SU-DHL-6 (cell line): ENCODE data around the gene ZNF462.

Experiments
- H2AFZ ChIP-seq: fragments of 200-600 bp; sonication (generic); 2 replicates; pipeline ENCODE4 v1.6.1; 2014; ENCODE audit warnings: low read depth, mild to moderate bottlenecking, moderate library complexity, mixed read lengths, antibody characterized with exemption, low read length; ENCODE audit not compliant: severe bottlenecking
- H3F3A ChIP-seq: fragments of 200-600 bp; shearing (Covaris generic); 2 replicates; pipeline ENCODE4 v1.6.0; 2016; ENCODE audit warnings: antibody characterized with exemption, mild to moderate bottlenecking; ENCODE audit not compliant: insufficient read depth
- H3K27ac ChIP-seq: fragments of 200-600 bp; sonication (generic); 2 replicates; pipeline ENCODE4 v1.5.1; 2016; ENCODE audit warnings: low read depth, mild to moderate bottlenecking, low read length, moderate library complexity, mixed read lengths
- H3K27me3 ChIP-seq: fragments of 200-600 bp; sonication (generic), shearing (Covaris generic); 2 replicates; pipeline ENCODE4 v1.6.0; 2014; ENCODE audit warnings: mild to moderate bottlenecking, low read length
- H3K36me3 ChIP-seq: fragments of 200-600 bp; sonication (generic); 2 replicates; pipeline ENCODE4 v1.6.1; 2014; ENCODE audit warnings: mild to moderate bottlenecking, low read length, mixed read lengths
- H3K4me2 ChIP-seq: fragments of 300-600, 200-600 bp; shearing (Covaris generic), sonication (generic); 2 replicates; pipeline ENCODE4 v1.6.0; 2014; ENCODE audit warnings: low read length, low read depth, mild to moderate bottlenecking; ENCODE audit not compliant: poor library complexity, severe bottlenecking
- H3K4me3 ChIP-seq: fragments of 200-600 bp; sonication (generic); 2 replicates; pipeline ENCODE4 v1.5.1; 2014; ENCODE audit warnings: antibody characterized with exemption, low read length, mild to moderate bottlenecking, mixed read lengths; ENCODE audit not compliant: insufficient read depth, poor library complexity, severe bottlenecking
- H3K79me2 ChIP-seq: fragments of 200-600 bp; sonication (generic); 2 replicates; pipeline ENCODE4 v1.6.1; 2014; ENCODE audit warnings: mild to moderate bottlenecking, low read length, moderate library complexity; ENCODE audit not compliant: insufficient read depth
- H3K9ac ChIP-seq: fragments of 200-600 bp; sonication (generic); 2 replicates; pipeline ENCODE4 v1.7.0; 2014; ENCODE audit warnings: mild to moderate bottlenecking, low read length
- H3K9me2 ChIP-seq: fragments of 200-600 bp; sonication (generic); replicated peaks from 2 replicates; pipeline ENCODE4 v1.6.1; 2014; ENCODE audit warnings: low read length; ENCODE audit not compliant: insufficient read depth
- H3K9me3 ChIP-seq: fragments of 200-600 bp; sonication (generic); 2 replicates; pipeline ENCODE4 v1.6.1; 2014; ENCODE audit warnings: low read length, mixed read lengths; ENCODE audit not compliant: insufficient read depth
- H4K20me1 ChIP-seq: fragments of 200-600 bp; sonication (generic); 2 replicates; pipeline ENCODE4 v1.6.1; 2014; ENCODE audit warnings: low read depth, mild to moderate bottlenecking, antibody characterized with exemption, low read length, moderate library complexity, mixed read lengths
- CTCF ChIP-seq: fragments of 200-600 bp; sonication (generic); IDR thresholded peaks from one replicate; pipeline ENCODE4 v1.5.1; 2017; ENCODE audit warnings: antibody characterized with exemption, mild to moderate bottlenecking, low read length, moderate library complexity; ENCODE audit not compliant: insufficient read depth, poor library complexity, severe bottlenecking
- EZH2phosphoT487 ChIP-seq: fragments of 200-600 bp; sonication (generic), shearing (Covaris generic); conservative IDR thresholded peaks from 2 replicates; pipeline ENCODE4 v1.6.1; 2018; ENCODE audit warnings: mild to moderate bottlenecking, antibody characterized with exemption, low read length, moderate library complexity, mixed read lengths

Gene ZNF462

GRCh38 chr9:106913276-106913675 is 50.3 kb downstream of the ZNF462 start:
- Histone ChIP-seq H3K4me2 (no peak overlapping the region), H3K36me3 (no peaks in the 10 kb centered on the region), H3K9ac (no peak overlapping the region), H2AFZ (no peak overlapping the region), H3K27ac (no peak overlapping the region), H3K9me2 (no peaks in the 10 kb centered on the region), H3K79me2 (no peaks in the 10 kb centered on the region), H3F3A (no peaks in the 10 kb centered on the region), H3K4me3 (no peak overlapping the region), H3K9me3 (no peaks in the 10 kb centered on the region), H4K20me1 (no peaks in the 10 kb centered on the region), H3K27me3 (no peaks in the 10 kb centered on the region)
- TF ChIP-seq CTCF, result no peak

- H2AFZ ChIP-seq, result no peak overlapping the region
- no peak overlapping the region for H3K4me2 ChIP-seq
- no peak overlapping the region for H3K27ac ChIP-seq
- TF ChIP-seq CTCF (no peak), EZH2phosphoT487 (no peak)
- H3F3A ChIP-seq, result no peaks in the 10 kb centered on the region
- no peaks in the 10 kb centered on the region for H3K27me3 ChIP-seq
- H3K9me2 ChIP-seq, result no peaks in the 10 kb centered on the region
- no peak overlapping the region for H3K9ac ChIP-seq
- H3K36me3 ChIP-seq, result no peaks in the 10 kb centered on the region
- no peaks in the 10 kb centered on the region for H4K20me1 ChIP-seq
- no peaks in the 10 kb centered on the region for H3K79me2 ChIP-seq
- H3K9me3 ChIP-seq, result no peaks in the 10 kb centered on the region
- H3K4me3 ChIP-seq, result no peak overlapping the region
Measured at GRCh38 chr9:106915851-106916250, 52.9 kb downstream of the ZNF462 start.

GRCh38 chr9:106916466-106917235 is 53.7 kb downstream of the ZNF462 start:
- Histone ChIP-seq H3K27me3 (no peaks in the 10 kb centered on the region), H3K9me3 (no peaks in the 10 kb centered on the region), H3K27ac (no peak overlapping the region), H3K79me2 (no peaks in the 10 kb centered on the region), H3K4me3 (no peak overlapping the region), H3K9ac (no peak overlapping the region), H3F3A (no peaks in the 10 kb centered on the region), H3K36me3 (no peaks in the 10 kb centered on the region), H2AFZ (no peak overlapping the region), H3K4me2 (no peak overlapping the region), H4K20me1 (no peaks in the 10 kb centered on the region), H3K9me2 (no peaks in the 10 kb centered on the region)
- TF ChIP-seq CTCF, result no peak
- no peak for TF ChIP-seq EZH2phosphoT487
